Ascending aorta (tissue), 2 donors: ENCODE measurements around the gene PDZRN3. TPM values are rescaled to one million over a fixed set of nuclear protein-coding genes. Genes with fewer than 3 reads are reported as not detected.

Experiments used
- DNase-seq, 2 donors: peaks; one replicate each; pipeline ENCODE4 v3.0.0-alpha.2; 2019; ENCODE audit warnings: low spot score in 2 of 2
- H3K27ac ChIP-seq, 2 donors: fragments of 200-600 bp; sonication (generic); one replicate each; pipeline ENCODE4 v1.5.1; 2016 to 2017; ENCODE audit warnings: mild to moderate bottlenecking in 1 of 2
- H3K27me3 ChIP-seq: fragments of 200-600 bp; sonication (generic); one replicate; pipeline ENCODE4 v1.5.1; 2017
- H3K36me3 ChIP-seq, 2 donors: fragments of 200-600 bp; sonication (generic); one replicate each; pipeline ENCODE4 v1.5.1; 2016
- H3K4me1 ChIP-seq, 2 donors: fragments of 200-600 bp; sonication (generic); one replicate each; pipeline ENCODE4 v1.5.1; 2016 to 2017; ENCODE audit warnings: mild to moderate bottlenecking in 1 of 2
- H3K4me3 ChIP-seq, 2 donors: fragments of 200-600 bp; sonication (generic); one replicate each; pipeline ENCODE4 v1.5.1; 2016 to 2017; ENCODE audit warnings: mild to moderate bottlenecking in 1 of 2
- H3K9me3 ChIP-seq, 2 donors: fragments of 200-600 bp; sonication (generic); one replicate each; pipeline ENCODE4 v1.5.1; 2016
- CTCF ChIP-seq, 3 experiments: fragments of 200-600 bp in 2 of 3; fragments of 450-650 bp in 1 of 3; sonication (generic) in 2 of 3; IDR thresholded peaks; one replicate each; pipeline ENCODE4 v1.5.1; 2016 to 2019; ENCODE audit warnings: antibody characterized with exemption in 3 of 3, mild to moderate bottlenecking in 1 of 3, moderate library complexity in 1 of 3
- intact Hi-C: fragments of 100-400 bp; cut with DNase I; formaldehyde crosslinking; loops from one replicate; pipeline ENCODE4 v1.15.1; 2023
- total RNA-seq: library from RNA; depleted of rRNA; stranded (reverse); fragments of >200 nt; gene quantifications from one replicate; pipeline ENCODE4 v1.1.0, GENCODE V29; 2016

The PDZRN3 gene
- total RNA-seq, 1 donor from 2014 or later: 71.9 TPM

- H3K27me3 ChIP-seq: no peaks in the 10 kb centered on the region
- H3K36me3 ChIP-seq: peaks cover 7 to 10% of the 10 kb centered on the region in 2 donors
- peaks cover 4 to 28% of the 10 kb centered on the region in 2 donors for H3K4me1 ChIP-seq
- TF ChIP-seq CTCF (IDR thresholded peaks at IDR 0.05): no peak
- DNase-seq: no peak
- intact Hi-C loops: no loop called here
- H3K9me3 ChIP-seq: no peaks in the 10 kb centered on the region
- no peak overlapping the region for H3K27ac ChIP-seq
- no peak overlapping the region for H3K4me3 ChIP-seq
Measured at GRCh38 chr3:73597476-73597875, 27.3 kb downstream of the PDZRN3 start.

- no peaks in the 10 kb centered on the region for H3K27me3 ChIP-seq
- H3K4me1 ChIP-seq: peaks cover 0 to 17% of the 10 kb centered on the region in 2 donors
- no peak for DNase-seq
- no peak overlapping the region for H3K27ac ChIP-seq
- no peaks in the 10 kb centered on the region for H3K36me3 ChIP-seq
- intact Hi-C loops: no loop called here
- no peak for TF ChIP-seq CTCF (IDR thresholded peaks at IDR 0.05)
- no peak overlapping the region for H3K4me3 ChIP-seq
- no peaks in the 10 kb centered on the region for H3K9me3 ChIP-seq
Measured at GRCh38 chr3:73592154-73593144, 32.3 kb downstream of the PDZRN3 start.

GRCh38 chr3:73591286-73591800, 33.4 kb downstream of the PDZRN3 start:
- no peak for DNase-seq
- Histone ChIP-seq H3K4me1 (peaks cover 0 to 17% of the 10 kb centered on the region in 2 donors), H3K27me3 (no peaks in the 10 kb centered on the region), H3K27ac (no peak overlapping the region), H3K9me3 (no peaks in the 10 kb centered on the region), H3K36me3 (no peaks in the 10 kb centered on the region), H3K4me3 (no peak overlapping the region)
- no peak for TF ChIP-seq CTCF (IDR thresholded peaks at IDR 0.05)
- intact Hi-C loops: no loop called here

GRCh38 chr3:73586628-73587027, 38.1 kb downstream of the PDZRN3 start:
- Histone ChIP-seq H3K36me3 (no peaks in the 10 kb centered on the region), H3K27me3 (no peaks in the 10 kb centered on the region), H3K4me1 (peaks cover 0 to 13% of the 10 kb centered on the region in 2 donors), H3K27ac (no peak overlapping the region), H3K9me3 (no peaks in the 10 kb centered on the region), H3K4me3 (no peak overlapping the region)
- intact Hi-C loops: no loop called here
- no peak for DNase-seq
- TF ChIP-seq CTCF (IDR thresholded peaks at IDR 0.05): no peak

GRCh38 chr3:73586190-73586589, 38.6 kb downstream of the PDZRN3 start:
- no peak for TF ChIP-seq CTCF (IDR thresholded peaks at IDR 0.05)
- Histone ChIP-seq H3K9me3 (no peaks in the 10 kb centered on the region), H3K4me3 (no peak overlapping the region), H3K27ac (no peak overlapping the region), H3K4me1 (peaks cover 0 to 8% of the 10 kb centered on the region in 2 donors), H3K36me3 (no peaks in the 10 kb centered on the region), H3K27me3 (no peaks in the 10 kb centered on the region)
- intact Hi-C loops: no loop called here
- no peak for DNase-seq
